Measurements from ENCODE around the gene CCL23.

The CCL23 gene

GRCh38 chr17:35991075-35991474, 26.7 kb downstream of the CCL23 start:
- DNase-seq (ENCODE audit: low read depth, low spot score), result no peak
- TF ChIP-seq SUZ12 (IDR thresholded peaks at IDR 0.05; ENCODE audit: extremely low read depth, insufficient read depth, insufficient read length) (no peak), ZNF274 (IDR thresholded peaks at IDR 0.05; ENCODE audit: low read depth, low read length) (no peak), YY1 (IDR thresholded peaks at IDR 0.05; ENCODE audit: insufficient read depth, insufficient read length) (no peak)
- H3K4me3 ChIP-seq (ENCODE audit: insufficient read length, low read depth), result no peak overlapping the region
- H3K27me3 ChIP-seq (ENCODE audit: insufficient read depth, insufficient read length), result no peaks in the 10 kb centered on the region
- H3K9me3 ChIP-seq (ENCODE audit: insufficient read depth, low read length), result peaks cover 6% of the 10 kb centered on the region; the same call in 1 of the 2 replicates
- H3K36me3 ChIP-seq (ENCODE audit: insufficient read depth, insufficient read length, low read length), result no peaks in the 10 kb centered on the region
- H3K4me1 ChIP-seq (ENCODE audit: insufficient read depth, insufficient read length), result no peaks in the 10 kb centered on the region
- no peak overlapping the region for H3K9ac ChIP-seq (ENCODE audit: insufficient read length, low read depth)

GRCh38 chr17:35988164-35988563, 29.6 kb downstream of the CCL23 start:
- Histone ChIP-seq H3K36me3 (ENCODE audit: insufficient read depth, insufficient read length, low read length) (no peaks in the 10 kb centered on the region), H3K4me1 (ENCODE audit: insufficient read depth, insufficient read length) (no peaks in the 10 kb centered on the region), H3K27me3 (ENCODE audit: insufficient read depth, insufficient read length) (no peaks in the 10 kb centered on the region), H3K4me3 (ENCODE audit: insufficient read length, low read depth) (no peak overlapping the region), H3K9me3 (ENCODE audit: insufficient read depth, low read length) (peaks cover 6% of the 10 kb centered on the region; the same call in 1 of the 2 replicates), H3K9ac (ENCODE audit: insufficient read length, low read depth) (no peak overlapping the region)
- DNase-seq (ENCODE audit: low read depth, low spot score), result no peak
- no peak for TF ChIP-seq SUZ12 (IDR thresholded peaks at IDR 0.05; ENCODE audit: extremely low read depth, insufficient read depth, insufficient read length)
- no peak for TF ChIP-seq YY1 (IDR thresholded peaks at IDR 0.05; ENCODE audit: insufficient read depth, insufficient read length)
- TF ChIP-seq ZNF274 (IDR thresholded peaks at IDR 0.05; ENCODE audit: low read depth, low read length), result no peak

- H3K27me3 ChIP-seq (ENCODE audit: insufficient read depth, insufficient read length), result no peaks in the 10 kb centered on the region
- peaks cover 6% of the 10 kb centered on the region; the same call in 1 of the 2 replicates for H3K9me3 ChIP-seq (ENCODE audit: insufficient read depth, low read length)
- H3K9ac ChIP-seq (ENCODE audit: insufficient read length, low read depth), result no peak within 1 kb of the TSS
- no peak for DNase-seq (ENCODE audit: low read depth, low spot score)
- no peaks in the 10 kb centered on the region for H3K36me3 ChIP-seq (ENCODE audit: insufficient read depth, insufficient read length, low read length)
- H3K4me1 ChIP-seq (ENCODE audit: insufficient read depth, insufficient read length), result no peaks in the 10 kb centered on the region
- no peak for TF ChIP-seq YY1 (IDR thresholded peaks at IDR 0.05; ENCODE audit: insufficient read depth, insufficient read length)
- H3K4me3 ChIP-seq (ENCODE audit: insufficient read length, low read depth), result no peak within 1 kb of the TSS
Observed at GRCh38 chr17:35986643-35987042, 31.1 kb downstream of the CCL23 start, which contains the start of gene CCL14. Gene CCL14 (minus strand): TSS chr17:35986729. CDS start chr17:35986649, 80 bp downstream.

DNA sequence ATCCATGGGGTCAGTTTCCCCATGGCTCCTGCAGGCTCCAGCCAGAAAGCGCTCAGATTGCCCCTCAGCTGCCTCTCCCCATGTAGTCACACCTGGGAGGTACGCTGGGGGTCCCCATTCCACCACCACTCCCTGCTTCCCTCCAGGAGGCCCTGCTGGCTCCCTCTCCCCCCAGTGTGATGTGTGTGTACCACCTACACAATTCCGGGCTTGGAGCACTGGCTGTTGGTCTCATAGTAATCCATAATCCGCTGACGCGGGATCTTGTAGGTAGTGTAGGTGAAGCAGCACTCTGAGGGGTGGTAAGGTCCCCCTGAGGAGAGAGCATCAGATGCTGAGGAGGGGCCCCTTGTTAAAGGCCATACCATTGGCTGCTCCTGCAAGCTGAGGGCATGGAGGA, 33.6 kb downstream of the CCL23 start:
- Histone ChIP-seq H3K4me1 (ENCODE audit: insufficient read depth, insufficient read length) (no peaks in the 10 kb centered on the region), H3K27me3 (ENCODE audit: insufficient read depth, insufficient read length) (no peaks in the 10 kb centered on the region), H3K9ac (ENCODE audit: insufficient read length, low read depth) (no peak overlapping the region), H3K36me3 (ENCODE audit: insufficient read depth, insufficient read length, low read length) (no peaks in the 10 kb centered on the region), H3K9me3 (ENCODE audit: insufficient read depth, low read length) (0 out of 2 replicates have a peak, but pooled peaks cover 4% of the 10 kb centered on the region), H3K4me3 (ENCODE audit: insufficient read length, low read depth) (no peak overlapping the region)
- DNase-seq (ENCODE audit: low read depth, low spot score), result no peak
- TF ChIP-seq SUZ12 (IDR thresholded peaks at IDR 0.05; ENCODE audit: extremely low read depth, insufficient read depth, insufficient read length), result no peak
- no peak for TF ChIP-seq YY1 (IDR thresholded peaks at IDR 0.05; ENCODE audit: insufficient read depth, insufficient read length)
- no peak for TF ChIP-seq ZNF274 (IDR thresholded peaks at IDR 0.05; ENCODE audit: low read depth, low read length)

DNA sequence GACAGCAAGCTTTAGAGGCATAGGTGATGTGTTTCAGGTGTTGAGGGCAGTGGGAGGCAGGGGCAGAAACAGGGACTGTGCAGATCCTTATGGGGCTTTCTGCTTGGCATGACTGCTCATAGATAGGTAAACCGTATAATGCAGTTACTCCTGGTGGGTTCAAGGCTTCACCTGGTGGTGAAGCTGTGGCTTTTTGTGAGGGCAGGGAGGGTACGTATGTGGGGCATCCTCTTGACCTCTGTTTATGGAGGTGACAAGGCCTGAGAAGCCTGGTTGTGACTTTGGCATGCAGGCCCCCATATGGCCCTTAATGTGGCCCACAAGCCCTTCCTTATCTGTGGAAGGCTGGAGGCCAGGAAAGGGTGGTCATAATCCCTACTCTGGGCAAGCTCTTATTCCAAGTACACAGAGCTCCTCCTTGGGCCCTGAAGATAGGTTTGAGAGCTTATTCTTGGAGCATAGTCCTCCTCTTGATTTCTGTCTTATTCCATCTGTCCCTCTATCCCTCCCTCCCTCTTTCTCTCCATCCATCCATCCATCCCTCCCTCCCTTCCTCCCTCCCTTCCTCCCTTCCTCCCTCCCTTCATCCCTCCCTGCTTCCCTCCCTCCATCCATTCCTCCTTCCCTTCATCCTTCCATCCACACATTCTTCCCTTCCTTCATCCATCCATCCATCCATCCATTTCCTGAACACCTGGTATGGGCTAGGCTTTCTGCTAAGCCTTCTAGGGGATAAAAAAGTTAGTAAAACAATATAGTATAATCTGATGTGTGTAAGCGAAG, 35.2 kb downstream of the CCL23 start:
- Histone ChIP-seq H3K9me3 (ENCODE audit: insufficient read depth, low read length) (no peaks in the 10 kb centered on the region), H3K27me3 (ENCODE audit: insufficient read depth, insufficient read length) (no peaks in the 10 kb centered on the region), H3K9ac (ENCODE audit: insufficient read length, low read depth) (no peak overlapping the region), H3K4me1 (ENCODE audit: insufficient read depth, insufficient read length) (no peaks in the 10 kb centered on the region), H3K4me3 (ENCODE audit: insufficient read length, low read depth) (no peak overlapping the region), H3K36me3 (ENCODE audit: insufficient read depth, insufficient read length, low read length) (no peaks in the 10 kb centered on the region)
- no peak for DNase-seq (ENCODE audit: low read depth, low spot score)
- no peak for TF ChIP-seq SUZ12 (IDR thresholded peaks at IDR 0.05; ENCODE audit: extremely low read depth, insufficient read depth, insufficient read length)
- TF ChIP-seq ZNF274 (IDR thresholded peaks at IDR 0.05; ENCODE audit: low read depth, low read length), result no peak
- TF ChIP-seq YY1 (IDR thresholded peaks at IDR 0.05; ENCODE audit: insufficient read depth, insufficient read length), result no peak

GRCh38 chr17:35981908-35982330, 35.9 kb downstream of the CCL23 start:
- H3K4me3 ChIP-seq (ENCODE audit: insufficient read length, low read depth), result no peak overlapping the region
- no peaks in the 10 kb centered on the region for H3K4me1 ChIP-seq (ENCODE audit: insufficient read depth, insufficient read length)
- H3K9ac ChIP-seq (ENCODE audit: insufficient read length, low read depth), result no peak overlapping the region
- no peak for TF ChIP-seq SUZ12 (IDR thresholded peaks at IDR 0.05; ENCODE audit: extremely low read depth, insufficient read depth, insufficient read length)
- no peak for TF ChIP-seq ZNF274 (IDR thresholded peaks at IDR 0.05; ENCODE audit: low read depth, low read length)
- no peak for TF ChIP-seq YY1 (IDR thresholded peaks at IDR 0.05; ENCODE audit: insufficient read depth, insufficient read length)
- no peak for DNase-seq (ENCODE audit: low read depth, low spot score)
- no peaks in the 10 kb centered on the region for H3K9me3 ChIP-seq (ENCODE audit: insufficient read depth, low read length)
- no peaks in the 10 kb centered on the region for H3K36me3 ChIP-seq (ENCODE audit: insufficient read depth, insufficient read length, low read length)
- H3K27me3 ChIP-seq (ENCODE audit: insufficient read depth, insufficient read length), result no peaks in the 10 kb centered on the region

DNA sequence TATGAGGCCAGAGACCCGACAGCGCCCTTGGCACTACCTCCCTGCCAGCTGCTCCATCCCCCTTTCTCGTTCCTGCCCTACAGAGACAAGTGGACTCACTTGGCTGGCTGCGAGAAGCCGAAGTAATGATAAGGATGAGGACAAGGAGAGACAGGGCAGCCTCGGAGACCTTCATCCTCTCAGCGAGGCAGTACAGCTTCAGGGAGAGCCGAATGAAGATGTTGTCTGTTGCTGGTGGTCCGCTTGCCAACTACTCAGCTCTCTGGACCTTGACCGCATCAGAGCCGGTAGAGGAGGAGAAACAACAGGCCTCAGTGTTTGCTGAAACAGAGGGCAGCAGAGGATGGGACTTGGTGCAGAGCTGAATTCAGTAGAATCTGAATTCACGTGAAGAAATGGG, 36.5 kb downstream of the CCL23 start, which contains the start of gene CCL16:
Gene CCL16, minus strand, starts transcription at position 252 of the 400 bp plus-strand sequence. Its CDS starts 77 bp downstream, at position 175.
- Histone ChIP-seq H3K9me3 (ENCODE audit: insufficient read depth, low read length) (no peaks in the 10 kb centered on the region), H3K27me3 (ENCODE audit: insufficient read depth, insufficient read length) (no peaks in the 10 kb centered on the region), H3K9ac (ENCODE audit: insufficient read length, low read depth) (no peak within 1 kb of the TSS), H3K36me3 (ENCODE audit: insufficient read depth, insufficient read length, low read length) (no peaks in the 10 kb centered on the region), H3K4me1 (ENCODE audit: insufficient read depth, insufficient read length) (no peaks in the 10 kb centered on the region), H3K4me3 (ENCODE audit: insufficient read length, low read depth) (no peak within 1 kb of the TSS)
- TF ChIP-seq ZNF274 (IDR thresholded peaks at IDR 0.05; ENCODE audit: low read depth, low read length) (no peak), SUZ12 (IDR thresholded peaks at IDR 0.05; ENCODE audit: extremely low read depth, insufficient read depth, insufficient read length) (no peak), YY1 (IDR thresholded peaks at IDR 0.05; ENCODE audit: insufficient read depth, insufficient read length) (no peak)
- DNase-seq (ENCODE audit: low read depth, low spot score), result no peak

Data from NT2/D1 (cell line).